Keratinocyte (primary cell): ENCODE data around the gene LRP11.

Source experiments
- EZH2 ChIP-seq: IDR thresholded peaks from one replicate; pipeline ENCODE4 v1.6.1; 2012; ENCODE audit warnings: inconsistent platforms, mild to moderate bottlenecking, low read length, moderate library complexity
- TF ChIP-seq, protein P1 (sequence below), 3 experiments: IDR thresholded peaks in 1 of 3; conservative IDR thresholded peaks in 1 of 3; optimal IDR thresholded peaks in 1 of 3; 2 replicates in 2 of 3; 3 replicates in 1 of 3; pipeline versions ENCODE3 to v1.5.1; 2011; ENCODE audit warnings: low read length in 3 of 3, mild to moderate bottlenecking in 3 of 3, moderate library complexity in 2 of 3, control low read depth in 1 of 3, inconsistent platforms in 1 of 3; ENCODE audit not compliant: insufficient read depth in 2 of 3; ENCODE audit errors: extremely low read depth in 1 of 3

DNA sequence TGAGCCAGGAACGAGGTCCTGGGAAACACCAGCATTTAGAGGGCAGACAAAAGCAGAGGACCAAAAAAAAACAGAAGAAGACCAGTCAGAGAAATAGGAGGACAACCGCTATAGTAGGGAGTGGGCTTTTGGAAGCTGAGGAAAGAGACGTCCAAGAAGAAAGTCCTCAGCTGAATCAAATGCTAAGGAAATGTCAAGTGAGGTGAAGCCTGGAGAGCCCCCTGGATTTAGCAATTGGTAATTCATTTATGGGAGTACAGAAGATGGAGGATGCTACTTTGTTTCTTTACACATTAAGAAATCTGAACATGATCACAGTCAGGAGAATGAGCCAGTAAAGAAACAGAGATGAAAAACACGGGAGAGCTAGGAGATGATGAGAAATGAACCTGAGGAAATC is 41.1 kb downstream of the LRP11 start:
- TF ChIP-seq, protein P1, sequence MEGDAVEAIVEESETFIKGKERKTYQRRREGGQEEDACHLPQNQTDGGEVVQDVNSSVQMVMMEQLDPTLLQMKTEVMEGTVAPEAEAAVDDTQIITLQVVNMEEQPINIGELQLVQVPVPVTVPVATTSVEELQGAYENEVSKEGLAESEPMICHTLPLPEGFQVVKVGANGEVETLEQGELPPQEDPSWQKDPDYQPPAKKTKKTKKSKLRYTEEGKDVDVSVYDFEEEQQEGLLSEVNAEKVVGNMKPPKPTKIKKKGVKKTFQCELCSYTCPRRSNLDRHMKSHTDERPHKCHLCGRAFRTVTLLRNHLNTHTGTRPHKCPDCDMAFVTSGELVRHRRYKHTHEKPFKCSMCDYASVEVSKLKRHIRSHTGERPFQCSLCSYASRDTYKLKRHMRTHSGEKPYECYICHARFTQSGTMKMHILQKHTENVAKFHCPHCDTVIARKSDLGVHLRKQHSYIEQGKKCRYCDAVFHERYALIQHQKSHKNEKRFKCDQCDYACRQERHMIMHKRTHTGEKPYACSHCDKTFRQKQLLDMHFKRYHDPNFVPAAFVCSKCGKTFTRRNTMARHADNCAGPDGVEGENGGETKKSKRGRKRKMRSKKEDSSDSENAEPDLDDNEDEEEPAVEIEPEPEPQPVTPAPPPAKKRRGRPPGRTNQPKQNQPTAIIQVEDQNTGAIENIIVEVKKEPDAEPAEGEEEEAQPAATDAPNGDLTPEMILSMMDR (optimal IDR thresholded peaks at IDR 0.05 in 1 of 3, IDR thresholded peaks at IDR 0.05 in 1 of 3, conservative IDR thresholded peaks at IDR 0.05 in 1 of 3; ENCODE audit: extremely low read depth in 1 of 3, insufficient read depth in 2 of 3, low read length in 3 of 3) = no peak
- no peak for TF ChIP-seq EZH2
